HepG2 (cell line): Measurements from ENCODE around the gene CHFR.

Experiments used
- ARNTL ChIP-seq: sonication (generic); formaldehyde crosslinking; IDR thresholded peaks from 2 replicates; pipeline ENCODE4 v1.4.0; 2020; ENCODE audit warnings: mild to moderate bottlenecking, missing genetic modification reagents
- EZH2 ChIP-seq: conservative IDR thresholded peaks from 2 replicates; pipeline ENCODE4 v1.6.1; 2012; ENCODE audit warnings: mild to moderate bottlenecking, low read depth, low read length, moderate library complexity
- FOSL1 ChIP-seq: sonication (generic); formaldehyde crosslinking; IDR thresholded peaks from 2 replicates; pipeline ENCODE4 v1.9.0; 2021; ENCODE audit warnings: missing genetic modification reagents, borderline replicate concordance
- MTF2 ChIP-seq: sonication (generic); formaldehyde crosslinking; IDR thresholded peaks from 2 replicates; pipeline ENCODE4 v1.5.0; 2020; ENCODE audit warnings: missing genetic modification reagents, borderline replicate concordance
- MXD4 ChIP-seq: IDR thresholded peaks from 2 replicates; pipeline ENCODE4 v1.6.1; 2016; ENCODE audit warnings: mild to moderate bottlenecking, missing biosample characterization, missing genetic modification reagents
- MYC ChIP-seq: sonication (generic); formaldehyde crosslinking; IDR thresholded peaks from 2 replicates; pipeline ENCODE4 v1.9.0; 2021; ENCODE audit warnings: missing genetic modification reagents, borderline replicate concordance
- NR3C1 ChIP-seq: sonication (generic); formaldehyde crosslinking; IDR thresholded peaks from 2 replicates; pipeline ENCODE4 v1.4.0; 2020; ENCODE audit warnings: missing genetic modification reagents
- REPIN1 ChIP-seq: sonication (generic); formaldehyde crosslinking; IDR thresholded peaks from 2 replicates; pipeline ENCODE4 v1.8.0; 2022; ENCODE audit warnings: missing genetic modification reagents, low read depth, mild to moderate bottlenecking, borderline replicate concordance
- TAF1 ChIP-seq: sonication (generic); formaldehyde crosslinking; IDR thresholded peaks from 2 replicates; pipeline ENCODE4 v1.4.0; 2020; ENCODE audit warnings: missing genetic modification reagents
- YY1 ChIP-seq: IDR thresholded peaks from 2 replicates; pipeline ENCODE4 v1.6.1; 2011; ENCODE audit warnings: low read length, low read depth, moderate library complexity, mild to moderate bottlenecking; ENCODE audit not compliant: insufficient read depth, insufficient replicate concordance
- ZNF256 ChIP-seq: sonication (generic); formaldehyde crosslinking; conservative IDR thresholded peaks from 2 replicates; pipeline ENCODE4 v1.4.0; 2020; ENCODE audit warnings: missing genetic modification reagents
- ZZZ3 ChIP-seq: sonication (generic); formaldehyde crosslinking; IDR thresholded peaks from 2 replicates; pipeline ENCODE4 v1.4.0; 2020; ENCODE audit warnings: missing genetic modification reagents, mild to moderate bottlenecking, borderline replicate concordance
- TF ChIP-seq, protein P1 (sequence below): sonication (generic); formaldehyde crosslinking; IDR thresholded peaks from 2 replicates; pipeline ENCODE4 v1.5.0; 2020; ENCODE audit warnings: mild to moderate bottlenecking, missing genetic modification reagents, moderate library complexity

DNA sequence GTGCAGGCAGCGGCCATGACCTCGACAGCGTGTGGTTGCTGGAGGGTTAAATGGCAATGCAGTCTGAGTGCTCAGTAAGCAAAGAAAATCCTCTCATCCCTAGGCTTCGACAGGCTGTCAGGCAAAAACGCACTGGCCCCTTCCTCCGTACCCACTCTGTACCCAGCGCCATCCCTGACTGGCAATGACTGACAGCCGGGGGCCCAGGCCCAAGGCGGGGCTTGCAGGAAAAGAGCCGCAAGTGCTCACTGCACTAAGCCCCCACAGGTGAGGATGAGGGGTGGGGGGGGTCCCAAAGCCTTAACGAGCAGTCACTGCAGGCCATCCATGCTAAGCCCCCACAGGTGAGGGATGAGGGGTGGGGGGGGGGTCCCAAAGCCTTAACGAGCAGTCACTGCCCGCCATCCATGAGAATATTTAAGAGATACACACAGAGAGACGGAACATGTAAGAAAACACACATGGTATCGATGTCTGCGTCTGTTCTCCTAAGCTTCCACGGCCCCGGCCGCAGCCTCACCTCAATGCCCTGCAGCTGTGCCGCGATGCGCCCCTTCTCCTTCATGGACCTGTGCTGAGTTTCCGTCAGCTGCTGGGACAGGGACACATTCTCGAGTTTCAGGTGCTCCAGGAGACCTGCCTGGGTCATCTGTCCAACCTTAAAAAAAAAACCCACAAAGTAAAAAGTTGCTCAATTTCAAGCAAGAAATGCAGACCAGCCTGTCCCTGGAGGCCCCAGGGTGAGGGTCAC, 89.4 kb downstream of the CHFR start:
- no peak for TF ChIP-seq MYC (CRISPR knock-in tag)
- TF ChIP-seq MXD4 (CRISPR knock-in tag) = no peak
- no peak for TF ChIP-seq ZZZ3
- TF ChIP-seq, protein P1, sequence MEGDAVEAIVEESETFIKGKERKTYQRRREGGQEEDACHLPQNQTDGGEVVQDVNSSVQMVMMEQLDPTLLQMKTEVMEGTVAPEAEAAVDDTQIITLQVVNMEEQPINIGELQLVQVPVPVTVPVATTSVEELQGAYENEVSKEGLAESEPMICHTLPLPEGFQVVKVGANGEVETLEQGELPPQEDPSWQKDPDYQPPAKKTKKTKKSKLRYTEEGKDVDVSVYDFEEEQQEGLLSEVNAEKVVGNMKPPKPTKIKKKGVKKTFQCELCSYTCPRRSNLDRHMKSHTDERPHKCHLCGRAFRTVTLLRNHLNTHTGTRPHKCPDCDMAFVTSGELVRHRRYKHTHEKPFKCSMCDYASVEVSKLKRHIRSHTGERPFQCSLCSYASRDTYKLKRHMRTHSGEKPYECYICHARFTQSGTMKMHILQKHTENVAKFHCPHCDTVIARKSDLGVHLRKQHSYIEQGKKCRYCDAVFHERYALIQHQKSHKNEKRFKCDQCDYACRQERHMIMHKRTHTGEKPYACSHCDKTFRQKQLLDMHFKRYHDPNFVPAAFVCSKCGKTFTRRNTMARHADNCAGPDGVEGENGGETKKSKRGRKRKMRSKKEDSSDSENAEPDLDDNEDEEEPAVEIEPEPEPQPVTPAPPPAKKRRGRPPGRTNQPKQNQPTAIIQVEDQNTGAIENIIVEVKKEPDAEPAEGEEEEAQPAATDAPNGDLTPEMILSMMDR (CRISPR knock-in tag) = no peak
- TF ChIP-seq NR3C1 (CRISPR knock-in tag) = no peak
- TF ChIP-seq ZNF256 (CRISPR knock-in tag) = no peak
- no peak for TF ChIP-seq TAF1 (CRISPR knock-in tag)
- no peak for TF ChIP-seq FOSL1 (CRISPR knock-in tag)
- no peak for TF ChIP-seq ARNTL (CRISPR knock-in tag)
- TF ChIP-seq EZH2 = no peak
- no peak for TF ChIP-seq REPIN1 (CRISPR knock-in tag)
- no peak for TF ChIP-seq MTF2 (CRISPR knock-in tag)
- TF ChIP-seq YY1 = no peak
